OCI-LY7 (cell line): ENCODE measurements around the gene UGP2. TPM values are rescaled to one million over a fixed set of nuclear protein-coding genes. Genes with fewer than 3 reads are reported as not detected.

ENCODE experiments used
- Bru-seq: library from RNA; stranded (reverse); fragments of 400-500 nt; gene quantifications from one replicate; lab custom pipeline; 2021; lab: Mats Ljungman, UMichigan
- BruChase-seq, 2 experiments: library from RNA; stranded (reverse); fragments of 400-500 nt; gene quantifications; one replicate each; lab custom pipeline; 2021; lab: Mats Ljungman, UMichigan
- BruUV-seq: library from RNA; stranded (reverse); fragments of 400-500 nt; replicated peaks from 2 replicates; lab custom pipeline; 2021; lab: Mats Ljungman, UMichigan
- CTCF ChIA-PET: fragments of 300-600 bp; sonication (Branson Sonifier 250); formaldehyde crosslinking; loops from one replicate; lab custom pipeline; 2022; ENCODE audit warnings: antibody characterized with exemption; ENCODE audit not compliant: unreplicated experiment; lab: Charles Lee
- POLR2A ChIA-PET: fragments of 300-600 bp; sonication (Branson Sonifier 250); formaldehyde crosslinking; loops from one replicate; lab custom pipeline; 2022; ENCODE audit warnings: antibody characterized with exemption; lab: Charles Lee
- DNase-seq: peaks from one replicate; pipeline ENCODE4 v3.0.0-alpha.2; 2015; ENCODE audit warnings: low spot score
- H2AFZ ChIP-seq: fragments of 200-600 bp; sonication (generic), shearing (Covaris generic); 2 replicates; pipeline ENCODE4 v1.6.1; 2014; ENCODE audit warnings: mild to moderate bottlenecking, antibody characterized with exemption, low read length, moderate library complexity
- H3K27ac ChIP-seq: fragments of 200-600 bp; sonication (generic); 2 replicates; pipeline ENCODE4 v1.5.1; 2014; ENCODE audit warnings: mixed run types, low read depth, mild to moderate bottlenecking, moderate library complexity, low read length, inconsistent platforms; ENCODE audit not compliant: poor library complexity, severe bottlenecking
- H3K36me3 ChIP-seq: fragments of 200-600 bp; sonication (generic); 2 replicates; pipeline ENCODE4 v1.6.1; 2014; ENCODE audit warnings: mild to moderate bottlenecking, antibody characterized with exemption, low read length, moderate library complexity, mixed read lengths; ENCODE audit not compliant: insufficient read depth
- H3K4me1 ChIP-seq: fragments of 200-600 bp; sonication (generic); 2 replicates; pipeline ENCODE4 v1.5.1; 2014; ENCODE audit warnings: mild to moderate bottlenecking, low read length; ENCODE audit not compliant: insufficient read depth, poor library complexity, severe bottlenecking
- H3K4me2 ChIP-seq: fragments of 200-600 bp; sonication (generic); 2 replicates; pipeline ENCODE4 v1.6.1; 2014; ENCODE audit warnings: mild to moderate bottlenecking, low read length
- H3K4me3 ChIP-seq: fragments of 200-600 bp; sonication (generic); 2 replicates; pipeline ENCODE4 v1.5.1; 2014; ENCODE audit warnings: mild to moderate bottlenecking, low read depth, low read length; ENCODE audit not compliant: poor library complexity, severe bottlenecking
- H3K79me2 ChIP-seq: fragments of 200-600 bp; sonication (generic); 2 replicates; pipeline ENCODE4 v1.6.1; 2016; ENCODE audit warnings: low read depth, mild to moderate bottlenecking, low read length, moderate library complexity, mixed read lengths; ENCODE audit not compliant: insufficient read depth
- H3K9me2 ChIP-seq: fragments of 200-600 bp; sonication (generic); 2 replicates; pipeline ENCODE4 v1.6.1; 2016; ENCODE audit warnings: mild to moderate bottlenecking, low read length, mixed read lengths; ENCODE audit not compliant: insufficient read depth
- H3K9me3 ChIP-seq: fragments of 200-600 bp; sonication (generic); 2 replicates; pipeline ENCODE4 v1.6.1; 2014; ENCODE audit warnings: mild to moderate bottlenecking, mixed run types, low read length, mixed read lengths
- H4K20me1 ChIP-seq: fragments of 200-600 bp; sonication (generic); 2 replicates; pipeline ENCODE4 v1.6.1; 2014; ENCODE audit warnings: mild to moderate bottlenecking, antibody characterized with exemption, low read length, moderate library complexity, mixed read lengths; ENCODE audit not compliant: insufficient read depth
- CTCF ChIP-seq: fragments of 200-600 bp; sonication (generic); conservative IDR thresholded peaks from 2 replicates; pipeline ENCODE4 v1.5.1; 2014; ENCODE audit warnings: mild to moderate bottlenecking, antibody characterized with exemption, low read length, moderate library complexity, mixed read lengths
- EZH2phosphoT487 ChIP-seq: fragments of 200-600 bp; sonication (generic); IDR thresholded peaks from 2 replicates; pipeline ENCODE4 v1.6.1; 2018; ENCODE audit warnings: low read depth, borderline replicate concordance, mild to moderate bottlenecking, mixed run types, antibody characterized with exemption, low read length, moderate library complexity, mixed read lengths
- intact Hi-C: fragments of 100-400 bp; cut with micrococcal nuclease; formaldehyde crosslinking; loops from one replicate; pipeline ENCODE4 v1.10.0; 2022; ENCODE audit not compliant: unreplicated experiment
- long read RNA-seq: library from polyadenylated mRNA; stranded (forward); transcript quantifications from one replicate; pipeline ENCODE4 v2.0.0, GENCODE V29; 2022
- total RNA-seq, 2 experiments: library from RNA; depleted of rRNA in 1 of 2; stranded (reverse); fragments of >200 nt in 1 of 2; shearing (Covaris generic) in 1 of 2; gene quantifications; 2 replicates each; pipeline ENCODE4 v1.2.3, GENCODE V29; 2014 to 2022

UGP2 gene
- total RNA-seq (2014; rRNA removed; shearing (Covaris generic)) = 53.7 and 56.9 TPM in 2 replicates
- 71.4 and 91.4 TPM in 2 replicates for total RNA-seq (2022)
- Bru-seq, nascent RNA = percentile 92 among the genes with signal in this experiment
- percentile 82 among the genes with signal in this experiment for BruChase-seq, experiment 1, labeled RNA remaining after a 6-hour chase
- BruChase-seq, experiment 2, labeled RNA remaining after a 2-hour chase = percentile 85 among the genes with signal in this experiment
- long read RNA-seq, transcript UGP2-207 (11 exons, 2,057 nt) = minor isoform, 7 of 138 reads
- long read RNA-seq, transcript UGP2-202 (10 exons, 2,136 nt) = major isoform, 109 of 138 reads
- long read RNA-seq, partial matches to known transcripts = 9 of 138 reads
- long read RNA-seq, other reads (novel, unspliced or antisense) = 10 of 138 reads

DNA sequence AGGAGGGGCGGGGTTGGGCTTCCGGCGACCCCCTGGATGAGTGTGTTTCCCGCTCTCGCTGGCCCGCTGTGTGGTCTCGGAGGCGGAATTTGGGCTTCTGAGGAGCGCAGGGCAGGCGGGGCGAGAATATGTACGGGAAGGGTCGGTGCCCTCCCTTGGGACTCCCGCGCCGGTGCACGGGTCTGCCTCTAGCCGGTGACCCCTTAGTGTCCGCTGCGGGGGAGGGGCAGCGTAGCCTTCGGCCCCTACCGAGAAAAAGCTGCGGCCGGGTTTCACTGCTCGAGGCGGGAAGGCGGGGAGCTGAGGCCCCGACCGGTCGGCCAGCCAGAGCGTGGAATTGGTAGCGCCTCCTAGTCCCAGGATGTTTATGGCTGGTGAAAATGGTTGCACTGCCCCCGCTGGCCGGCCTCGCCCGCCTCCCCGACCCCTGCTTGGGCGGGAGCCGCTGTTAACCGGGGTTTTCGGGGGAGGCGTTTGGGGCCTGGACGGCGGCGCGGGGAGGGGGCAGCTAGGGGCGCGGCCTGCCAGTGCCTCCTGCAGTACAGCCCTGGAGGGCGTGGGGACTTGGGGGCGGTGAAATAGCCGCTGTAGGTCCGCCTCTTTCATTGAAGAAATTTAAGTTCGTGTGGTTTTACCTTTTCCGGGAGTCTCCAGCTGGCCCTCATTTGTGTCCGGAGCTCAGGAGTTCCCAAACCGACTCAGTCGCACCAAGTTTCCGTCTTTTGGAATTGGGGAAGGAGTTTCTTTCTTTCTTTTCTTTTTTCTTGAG lies at the start of gene UGP2:
Gene UGP2 (plus strand): TSS at position 643 of the 769 bp plus-strand sequence. CDS start 290 bp downstream, outside the sequence.
- peaks cover 59% of the 10 kb centered on the region for H3K4me1 ChIP-seq
- peak within 1 kb of the TSS; percentile 79 for H3K4me3 ChIP-seq
- ChIA-PET POLR2A (interaction anchor here (0.7 to 3.5 kb wide), 15 partner anchors 8 to 254 kb away, joined by 3 to 35 read pairs (median 4); partner anchors contain the start of gene WDPCP), CTCF (interaction anchor here (0.7 kb wide), 1 partner anchor 9 kb away, joined by 4 read pairs; no protein-coding TSS in a partner anchor)
- peaks cover 27% of the 10 kb centered on the region for H3K36me3 ChIP-seq
- H3K27ac ChIP-seq = peak within 1 kb of the TSS; percentile 87
- peaks cover 48% of the 10 kb centered on the region for H3K79me2 ChIP-seq
- TF ChIP-seq CTCF = peak; percentile 55
- no peak for TF ChIP-seq EZH2phosphoT487
- DNase-seq = peak; percentile 92
- H3K4me2 ChIP-seq = peak within 1 kb of the TSS; percentile 92
- peaks cover 28% of the 10 kb centered on the region for H4K20me1 ChIP-seq
- no peaks in the 10 kb centered on the region for H3K9me2 ChIP-seq
- H3K9me3 ChIP-seq = no peaks in the 10 kb centered on the region
- peak within 1 kb of the TSS; percentile 40; the same call in 1 of the 2 replicates for H2AFZ ChIP-seq
- intact Hi-C loops = loop anchor here (5.0 kb wide), 1 partner anchor 254 kb away; the partner anchor contains the start of genes MDH1 and WDPCP
- BruUV-seq = no TSS peak

DNA sequence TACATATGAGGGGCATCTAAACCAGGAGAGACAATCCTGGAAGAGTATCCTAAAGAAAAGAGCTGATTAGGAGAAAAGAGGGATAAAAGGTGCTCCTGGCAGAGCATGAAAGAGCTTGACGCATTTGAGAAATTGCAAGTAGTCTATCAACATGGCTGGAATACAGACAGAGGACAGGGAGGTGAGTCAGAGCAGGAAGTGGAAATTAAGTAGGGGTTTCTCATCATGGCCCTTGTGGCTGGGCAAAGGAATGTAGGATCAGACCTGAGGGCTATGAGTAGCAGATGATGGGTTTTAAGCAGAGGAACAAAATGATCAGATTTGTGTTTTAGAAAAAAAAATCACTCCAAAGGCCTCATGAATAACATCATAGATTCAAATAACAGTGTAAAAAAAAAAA lies 49.2 kb upstream of the UGP2 start:
- Histone ChIP-seq H3K36me3 (no peaks in the 10 kb centered on the region), H3K4me1 (no peaks in the 10 kb centered on the region), H2AFZ (no peak overlapping the region), H3K9me2 (no peaks in the 10 kb centered on the region), H4K20me1 (no peaks in the 10 kb centered on the region), H3K4me3 (no peak overlapping the region), H3K27ac (no peak overlapping the region), H3K79me2 (no peaks in the 10 kb centered on the region), H3K9me3 (no peaks in the 10 kb centered on the region), H3K4me2 (no peak overlapping the region)
- ChIA-PET CTCF (no interaction called here), POLR2A (interaction anchor here (0.6 kb wide), 2 partner anchors 29 to 359 kb away, joined by 3 to 4 read pairs; no protein-coding TSS in a partner anchor)
- no peak for DNase-seq
- TF ChIP-seq EZH2phosphoT487 (no peak), CTCF (no peak)
- intact Hi-C loops = no loop called here
- no TSS peak for BruUV-seq
